Left forelimb (tissue), 1 donor: ENCODE measurements around the gene PTPRF.
"Not testable (repeated sequence)": the region's sequence is repeated elsewhere in the genome, so short reads cannot be mapped to it uniquely, and the experiment has no call there.

Source experiments
- DNase-seq: peaks from one replicate; pipeline ENCODE4 v3.0.0-alpha.2; 2018; ENCODE audit warnings: low spot score

Gene PTPRF

DNA sequence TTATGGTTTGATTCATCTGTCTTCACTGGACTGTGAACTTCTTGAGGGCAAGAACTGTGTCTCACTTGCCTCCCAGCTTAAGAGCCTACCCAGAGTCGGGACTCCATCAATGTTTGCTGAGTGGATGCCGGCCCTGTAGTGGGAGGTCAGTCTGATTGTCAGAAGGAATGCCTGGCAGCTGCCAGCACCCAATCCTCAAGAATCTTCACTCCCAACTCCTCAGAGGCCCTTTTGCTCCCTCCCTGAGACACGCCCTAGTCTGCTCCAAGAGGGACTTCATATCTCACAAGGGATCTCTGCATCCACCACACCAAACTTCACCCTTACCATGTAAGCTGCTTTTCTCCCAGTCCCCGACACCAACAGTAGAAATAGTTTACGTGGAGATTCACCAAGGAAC, 104.0 kb downstream of the PTPRF start:
- no peak for DNase-seq

DNA sequence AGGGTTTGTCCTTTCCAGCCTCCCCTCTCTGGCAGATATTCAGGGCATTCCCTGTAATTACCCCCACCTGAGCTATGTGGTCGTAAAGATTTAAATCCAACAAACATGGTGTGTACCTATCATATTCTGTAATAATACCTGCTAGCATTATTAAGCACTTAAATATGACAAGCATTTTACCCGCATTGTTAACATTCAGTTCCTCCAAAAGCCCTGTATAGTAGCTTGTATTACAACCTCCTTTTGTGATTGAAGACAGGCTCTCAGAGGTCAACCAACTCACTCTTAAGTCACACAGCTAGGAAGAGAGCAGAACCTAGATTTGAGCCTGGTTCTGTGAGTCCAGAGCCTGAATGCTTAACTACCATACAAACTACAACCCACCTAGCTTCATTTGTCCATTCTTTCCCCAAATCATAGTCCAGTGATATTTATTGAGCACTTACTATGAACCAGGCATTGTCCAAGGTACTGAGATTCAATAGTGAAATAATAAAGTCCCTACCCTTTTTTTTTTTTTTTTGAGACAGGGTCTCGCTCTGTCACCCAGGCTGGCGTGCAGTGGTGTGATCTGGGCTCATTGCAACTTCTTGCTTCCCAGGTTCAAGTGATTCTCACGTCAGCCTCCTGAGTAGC, 105.4 kb downstream of the PTPRF start:
- DNase-seq: no peak

DNA sequence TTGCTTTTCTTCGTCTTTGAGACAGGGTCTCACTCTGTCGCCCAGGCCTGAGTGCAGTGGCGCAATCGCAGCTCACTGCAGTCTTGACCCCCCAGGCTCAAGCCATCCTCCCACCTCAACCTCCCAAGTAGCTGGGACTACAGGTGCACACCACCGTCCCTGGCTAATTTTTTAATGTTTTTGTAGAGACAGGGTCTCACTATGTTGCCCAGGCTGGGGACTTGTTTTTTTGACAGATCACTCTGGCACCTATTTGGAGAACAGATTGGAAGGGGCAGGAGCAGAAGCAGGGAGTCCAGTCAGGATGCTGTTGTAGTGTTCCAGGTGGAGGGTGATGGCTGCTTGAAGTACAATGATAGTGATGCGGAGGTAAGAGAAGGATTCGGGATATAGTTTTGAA, 106.6 kb downstream of the PTPRF start:
- no peak for DNase-seq

DNA sequence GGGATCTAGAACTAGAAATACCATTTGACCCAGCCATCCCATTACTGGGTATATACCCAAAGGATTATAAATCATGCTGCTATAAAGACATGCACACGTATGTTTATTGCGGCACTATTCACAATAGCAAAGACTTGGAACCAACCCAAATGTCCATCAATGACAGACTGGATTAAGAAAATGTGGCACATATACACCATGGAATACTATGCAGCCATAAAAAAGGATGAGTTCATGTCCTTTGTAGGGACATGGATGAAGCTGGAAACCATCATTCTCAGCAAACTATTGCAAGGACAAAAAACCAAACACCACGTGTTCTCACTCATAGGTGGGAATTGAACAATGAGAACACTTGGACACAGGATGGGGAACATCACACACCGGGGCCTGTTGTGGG, 107.7 kb downstream of the PTPRF start:
- not testable (repeated sequence) for DNase-seq

DNA sequence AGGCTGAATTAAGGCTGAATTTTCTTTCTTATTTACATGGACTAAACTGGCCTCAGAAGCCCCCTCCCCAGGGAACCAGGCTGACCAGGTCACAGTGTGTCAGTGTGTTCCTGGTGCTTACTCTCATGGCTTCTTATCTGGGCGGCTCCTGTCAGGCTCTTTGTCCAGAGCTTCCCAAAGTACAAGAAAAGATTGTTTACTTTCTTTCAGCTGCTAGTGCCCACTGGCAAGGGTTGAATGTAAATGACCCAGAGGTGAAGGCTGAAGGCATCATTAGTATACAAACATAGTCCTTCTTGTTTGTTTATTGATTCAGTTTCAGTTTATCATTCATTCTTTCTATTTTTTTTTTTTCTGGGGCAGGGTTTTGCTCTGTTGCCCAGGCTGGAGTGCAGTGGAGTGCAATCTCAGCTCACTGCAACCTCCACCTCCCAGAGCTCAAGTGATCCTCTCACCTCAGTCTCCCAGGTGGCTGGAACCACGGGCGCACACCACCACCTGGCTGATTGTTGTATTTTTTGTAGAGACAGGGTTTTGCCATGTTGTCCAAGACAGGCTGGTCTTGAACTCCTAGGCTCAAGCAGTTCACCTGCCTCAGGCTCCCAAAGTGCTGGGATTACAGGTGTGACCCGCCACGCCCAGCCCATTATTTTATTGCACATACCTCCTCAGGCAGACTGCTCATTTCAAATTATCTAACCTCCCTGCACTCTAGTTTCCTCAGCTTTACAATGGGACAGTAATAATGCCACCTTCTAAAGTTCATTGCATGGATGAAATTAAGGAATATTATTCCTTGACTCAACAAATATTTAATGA, 109.5 kb downstream of the PTPRF start:
- DNase-seq: no peak

DNA sequence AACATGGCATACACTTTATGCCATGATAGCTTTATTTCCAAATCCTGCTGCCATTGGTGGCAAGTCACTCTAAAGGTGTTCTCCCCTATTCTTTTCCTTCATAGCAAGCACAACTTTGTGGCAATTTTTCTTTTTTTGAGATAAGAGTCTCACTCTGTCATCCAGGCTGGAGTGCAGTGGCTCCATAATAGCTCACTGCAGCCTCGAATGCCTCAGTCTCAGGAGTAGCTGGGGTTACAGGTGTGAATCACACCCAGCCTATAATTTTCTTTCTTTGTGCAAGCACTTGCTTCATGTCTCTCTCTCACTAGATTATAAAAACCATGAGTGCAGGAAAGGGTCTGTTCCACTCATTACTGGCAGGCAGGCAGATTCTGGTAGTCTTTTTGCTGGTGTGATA, 113.9 kb downstream of the PTPRF start:
- DNase-seq: no peak

DNA sequence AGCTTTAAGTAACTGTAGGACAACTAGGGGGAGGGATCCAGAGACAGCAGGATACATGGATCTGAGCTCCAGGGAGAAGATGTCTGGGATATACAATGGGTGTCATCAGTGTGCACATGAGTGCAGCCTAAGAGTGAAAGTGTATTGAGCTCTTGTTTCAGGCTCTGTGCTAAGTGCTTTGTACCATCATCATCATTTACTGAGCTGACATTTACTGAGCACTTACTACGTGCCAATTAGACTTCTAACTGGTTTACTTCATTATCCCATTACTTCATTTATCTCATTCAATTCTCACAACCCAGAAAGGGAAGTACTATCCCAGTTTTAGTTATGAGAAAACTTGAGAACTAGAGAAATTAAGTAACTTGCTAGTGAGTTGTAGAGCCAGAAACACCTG, 114.8 kb downstream of the PTPRF start:
- DNase-seq: no peak

DNA sequence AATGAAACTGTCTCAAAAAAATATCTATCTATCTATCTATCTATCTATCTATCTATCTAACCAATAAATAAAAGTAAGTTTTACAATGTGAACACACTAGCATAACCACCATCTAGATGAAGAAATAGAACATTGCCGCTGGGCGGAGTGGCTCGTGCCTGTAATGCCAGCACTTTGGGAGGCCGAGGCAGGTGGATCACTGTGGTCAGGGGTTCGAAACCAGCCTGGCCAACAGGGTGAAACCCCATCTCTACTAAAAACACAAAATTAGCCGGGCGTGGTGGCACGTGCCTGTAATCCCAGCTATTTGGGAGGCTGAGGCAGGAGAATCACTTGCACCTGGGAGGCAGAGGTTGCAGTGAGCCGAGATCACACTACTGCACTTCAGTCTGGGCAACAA, 116.6 kb downstream of the PTPRF start:
- not testable (repeated sequence) for DNase-seq

DNA sequence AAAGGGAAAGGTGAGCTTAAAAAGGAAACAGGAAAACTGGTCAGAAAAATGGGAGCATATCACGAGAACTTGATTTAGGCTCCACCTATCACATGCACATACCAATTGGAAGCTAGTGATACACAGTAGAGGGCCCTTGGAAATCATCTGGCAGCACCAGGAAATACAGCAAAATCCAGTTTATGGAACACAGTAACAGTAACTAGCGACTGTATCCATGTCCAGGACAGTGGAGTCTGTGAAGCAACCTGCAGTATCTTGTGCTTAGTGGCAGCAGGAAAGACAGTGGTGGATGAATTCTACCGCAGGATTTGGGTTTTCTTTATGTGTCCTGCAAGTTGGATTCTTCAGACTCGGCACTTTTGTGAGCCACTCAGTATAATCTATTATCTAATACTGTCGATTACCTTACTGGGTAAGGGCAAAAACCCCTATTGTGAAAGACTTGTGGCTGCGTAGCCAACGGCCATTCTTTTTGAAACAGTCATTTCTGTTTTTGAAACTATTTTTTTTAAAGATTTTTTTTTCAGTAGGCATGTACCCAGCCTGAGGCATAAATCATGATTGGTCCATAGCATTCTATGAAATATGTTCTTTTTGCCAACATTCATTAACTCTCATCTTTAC, 117.7 kb downstream of the PTPRF start:
- DNase-seq: no peak

DNA sequence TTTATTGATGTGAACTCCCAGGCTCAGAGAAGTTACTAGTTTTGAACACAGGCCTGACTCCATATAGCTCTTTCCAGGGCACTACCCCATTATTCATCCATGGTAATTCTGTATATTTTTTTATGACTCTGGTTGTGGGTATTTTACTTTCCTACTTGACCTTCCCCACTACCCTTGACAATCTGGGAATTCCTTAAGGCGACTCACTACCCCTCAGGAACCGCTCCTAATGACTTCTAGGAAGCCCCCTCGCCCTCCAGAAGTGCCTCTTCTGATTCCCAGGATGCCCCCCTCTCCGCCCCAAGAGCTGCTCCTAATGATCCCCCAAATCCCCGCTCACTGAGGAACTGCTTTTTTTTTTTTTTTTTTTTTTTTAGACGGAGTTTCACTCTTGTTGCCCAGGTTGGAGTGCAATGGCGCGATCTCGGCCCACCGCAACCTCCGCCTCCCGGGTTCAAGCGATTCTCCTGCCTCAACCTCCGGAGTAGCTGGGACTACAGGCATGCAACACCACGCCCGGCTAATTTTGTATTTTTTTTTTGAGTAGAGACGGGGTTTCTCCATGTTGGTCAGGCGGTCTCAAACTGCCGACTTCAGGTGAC, 118.3 kb downstream of the PTPRF start:
- no peak for DNase-seq

DNA sequence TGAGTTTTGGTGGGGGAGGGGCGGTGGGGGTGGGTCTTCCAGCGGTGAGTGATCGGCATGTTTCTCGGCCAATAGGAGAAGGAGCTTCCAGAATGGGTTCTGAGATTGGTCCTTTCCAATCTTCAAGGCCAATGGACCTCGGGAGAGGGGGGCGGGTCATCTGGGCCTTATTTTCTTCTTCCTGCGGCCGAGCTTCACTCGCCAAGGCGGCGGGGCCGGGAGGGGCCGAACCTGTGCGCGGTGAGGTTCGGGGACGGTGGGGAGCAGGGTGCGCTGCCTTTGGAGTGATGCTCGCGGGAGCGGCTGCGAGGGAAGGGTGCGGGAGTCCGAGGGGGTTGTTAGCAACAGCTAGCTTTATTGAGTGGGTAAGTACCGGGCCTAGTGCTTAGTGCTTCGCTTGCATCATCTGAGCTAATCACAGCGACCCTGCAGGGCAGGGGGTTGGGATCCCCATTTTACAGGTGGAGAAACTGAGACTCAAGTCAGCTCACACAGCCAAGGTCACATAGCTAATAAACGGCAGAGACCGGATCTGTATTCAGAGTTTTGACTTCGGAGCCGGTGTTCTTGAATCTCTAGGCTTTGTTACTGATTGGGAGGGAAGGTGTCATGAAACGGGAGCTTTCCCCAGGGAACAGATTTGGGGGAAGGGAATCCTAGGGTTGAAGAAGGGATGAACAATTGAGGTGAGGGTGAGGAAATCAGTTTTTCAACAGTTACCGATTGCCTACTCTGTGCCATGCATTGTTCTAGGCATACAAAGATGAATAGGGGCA, 119.8 kb downstream of the PTPRF start:
- DNase-seq: peak; percentile 94

DNA sequence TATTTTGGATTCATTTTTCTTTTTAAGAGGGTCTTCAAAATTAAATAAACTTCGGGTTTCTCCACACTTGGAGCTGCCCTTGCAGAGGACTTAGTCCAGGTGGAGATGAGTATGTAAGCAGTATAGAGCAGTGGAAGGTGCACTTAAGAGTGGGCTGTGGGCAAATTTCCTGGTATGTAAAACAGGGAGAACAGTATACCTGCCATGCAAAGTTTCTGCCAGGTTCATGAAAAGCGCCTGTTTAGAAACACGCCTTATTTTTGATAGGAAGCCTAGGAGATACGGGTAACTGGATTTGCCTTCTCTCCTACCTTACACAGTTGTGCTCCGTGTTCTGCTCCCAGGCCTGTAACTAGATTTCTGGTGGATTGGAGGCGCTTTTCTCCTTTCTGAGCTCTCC, 120.5 kb downstream of the PTPRF start:
- no peak for DNase-seq

DNA sequence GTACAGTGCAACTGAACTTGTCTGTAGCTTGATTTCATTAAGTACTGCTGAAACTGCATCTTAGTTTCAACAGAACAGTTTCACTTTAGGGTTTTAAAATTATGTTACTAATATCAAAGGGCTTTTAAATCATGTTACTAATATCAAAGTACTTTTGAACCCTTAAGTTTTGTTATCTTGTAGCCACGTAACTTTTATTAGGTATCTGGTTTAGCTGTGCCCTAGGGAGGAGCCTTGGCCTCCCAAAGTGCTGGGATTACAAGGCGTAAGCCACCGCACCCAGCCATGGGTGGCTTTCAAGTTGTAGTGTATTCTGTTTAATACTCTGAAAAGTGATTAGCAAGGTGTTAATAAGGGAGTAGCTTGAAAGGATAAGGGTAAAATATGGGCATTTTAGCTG, 121.2 kb downstream of the PTPRF start:
- DNase-seq: no peak

DNA sequence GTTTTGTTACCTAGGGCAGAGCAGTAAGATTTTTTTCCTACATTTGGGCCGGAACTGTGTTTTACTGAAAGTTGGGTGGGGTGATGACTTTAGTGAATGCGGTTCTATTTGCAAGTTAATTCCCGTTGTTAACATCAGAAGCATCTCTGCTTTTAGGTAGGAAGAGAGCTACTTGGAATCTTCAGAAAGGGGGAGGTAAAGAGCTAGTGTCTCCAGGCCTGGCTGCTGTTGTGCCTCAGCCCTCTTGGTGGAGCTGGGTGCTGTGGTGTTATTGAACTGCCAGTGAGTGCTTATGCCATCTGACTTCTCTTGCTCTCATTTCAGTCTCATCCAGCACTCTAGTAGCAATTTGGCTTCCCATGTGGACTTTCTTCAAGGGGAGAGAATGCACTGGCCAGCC, 122.7 kb downstream of the PTPRF start:
- DNase-seq: no peak

DNA sequence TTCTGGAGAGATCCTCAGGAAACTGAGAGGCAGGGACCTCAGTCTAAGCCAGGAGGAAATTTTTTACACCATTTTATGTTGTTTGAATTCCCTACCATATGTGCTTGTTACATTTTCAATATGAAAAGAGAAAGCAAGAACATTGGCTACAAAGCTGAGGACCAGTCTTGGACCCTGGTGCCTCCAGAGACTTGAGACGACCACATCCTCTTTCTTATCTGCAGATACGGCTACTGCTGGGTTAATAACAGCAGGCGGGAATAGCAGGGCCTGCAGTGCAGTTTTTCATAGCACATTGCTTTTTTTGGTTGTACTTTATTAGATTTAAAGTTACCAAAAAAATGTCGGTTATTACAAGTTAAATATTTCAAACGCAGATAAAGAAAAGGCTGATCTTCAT, 123.2 kb downstream of the PTPRF start:
- no peak for DNase-seq

DNA sequence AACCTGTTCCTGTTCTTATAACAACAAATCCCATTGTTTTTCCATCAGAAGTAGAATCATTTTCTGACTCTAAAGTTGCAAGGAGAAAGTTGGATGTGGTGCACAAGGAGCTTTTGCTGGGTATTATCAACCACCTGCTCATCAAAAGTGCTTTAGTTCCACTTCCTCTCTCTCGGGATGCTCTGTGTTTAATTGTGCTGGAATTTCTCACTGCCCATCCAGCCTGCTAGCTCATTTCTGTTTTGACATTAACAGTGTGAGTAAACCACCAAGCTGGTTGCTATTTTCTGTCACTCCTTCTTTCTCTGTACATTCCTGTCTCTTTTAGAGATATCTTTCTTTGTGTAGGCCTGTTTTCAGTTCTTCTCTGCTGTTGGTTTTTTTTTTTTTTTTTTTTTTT, 125.3 kb downstream of the PTPRF start:
- no peak for DNase-seq

DNA sequence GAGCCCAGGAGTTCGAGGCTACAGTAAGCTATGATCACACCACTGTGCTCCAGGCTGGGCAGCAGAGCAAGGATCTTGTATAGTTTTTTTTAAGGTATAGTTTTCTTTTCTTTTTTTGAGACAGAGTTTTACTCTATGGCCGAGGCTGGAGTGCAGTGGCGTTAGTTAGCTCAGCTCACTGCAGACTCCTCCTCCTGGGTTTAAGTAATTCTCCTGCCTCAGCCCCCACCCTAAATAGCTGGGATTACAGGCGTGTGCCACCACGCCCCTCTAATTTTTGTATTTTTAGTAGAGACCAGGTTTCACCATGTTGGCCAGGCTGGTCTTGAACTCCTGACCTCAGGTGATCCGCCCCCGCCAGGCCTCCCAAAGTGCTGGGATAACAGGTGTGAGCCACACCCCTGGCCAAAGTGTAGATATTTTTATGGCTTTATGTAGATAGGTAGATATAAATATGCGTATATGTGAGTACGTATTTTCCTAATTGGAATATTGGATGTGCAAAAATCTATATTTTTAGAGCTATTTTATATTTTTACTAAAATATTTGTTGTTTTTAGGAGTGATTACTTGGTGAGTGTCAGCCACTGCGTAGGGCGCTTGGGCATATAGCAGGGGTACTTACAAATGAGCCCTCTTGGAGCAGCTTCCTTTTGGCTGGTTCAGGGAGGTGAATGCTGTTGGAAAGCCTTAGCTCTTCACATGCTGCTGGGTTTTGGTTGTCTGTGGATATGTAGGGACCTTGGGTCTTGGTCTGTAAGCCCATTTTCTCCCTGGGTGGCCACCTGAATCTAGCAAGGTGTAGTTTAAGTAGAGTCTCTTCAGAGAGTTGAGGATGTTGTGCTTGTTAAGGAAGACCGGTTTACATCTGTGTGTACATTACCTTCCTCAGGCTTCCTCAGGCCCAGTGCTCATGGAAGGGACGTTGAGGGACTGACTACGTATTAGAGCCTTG, 128.8 kb downstream of the PTPRF start:
- no peak for DNase-seq

DNA sequence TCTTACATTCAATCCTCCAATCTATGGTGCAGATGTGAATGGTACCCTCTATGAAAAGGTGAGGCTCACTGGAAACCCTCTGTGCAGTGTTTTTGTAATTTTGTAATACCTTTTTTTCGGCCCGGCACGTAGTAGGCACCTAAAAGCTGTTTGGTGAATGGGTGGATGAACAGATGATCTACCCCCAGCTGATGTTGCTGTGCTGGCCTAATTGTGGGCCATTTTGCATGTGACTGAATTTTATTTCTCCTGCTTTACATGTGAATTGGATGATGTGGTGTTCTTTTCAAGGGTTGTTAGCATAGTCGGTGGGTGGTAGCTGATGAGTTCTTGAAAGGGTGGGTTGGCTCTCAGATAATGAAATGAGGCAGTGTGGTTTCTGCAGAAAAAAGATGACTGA, 129.7 kb downstream of the PTPRF start:
- DNase-seq: no peak

DNA sequence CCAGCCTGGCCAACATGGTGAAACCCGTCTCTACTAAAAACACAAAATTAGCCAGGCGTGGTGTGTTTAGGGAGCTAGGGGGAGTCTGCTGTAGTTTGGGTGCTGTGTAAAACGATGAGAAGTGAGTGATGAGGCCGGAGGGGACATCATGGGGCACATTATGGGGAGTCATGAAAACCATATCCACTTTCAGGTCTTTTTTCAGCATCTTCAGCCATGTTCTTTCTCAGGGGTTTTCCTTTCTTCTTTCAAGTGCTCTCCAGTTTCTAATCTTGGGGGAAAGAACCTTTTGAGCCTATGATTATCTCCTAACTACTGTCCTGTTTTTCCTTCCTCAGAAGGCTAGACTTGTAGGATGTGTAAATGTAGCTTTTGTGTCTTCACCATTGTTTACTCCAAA, 133.7 kb downstream of the PTPRF start:
- no peak for DNase-seq

DNA sequence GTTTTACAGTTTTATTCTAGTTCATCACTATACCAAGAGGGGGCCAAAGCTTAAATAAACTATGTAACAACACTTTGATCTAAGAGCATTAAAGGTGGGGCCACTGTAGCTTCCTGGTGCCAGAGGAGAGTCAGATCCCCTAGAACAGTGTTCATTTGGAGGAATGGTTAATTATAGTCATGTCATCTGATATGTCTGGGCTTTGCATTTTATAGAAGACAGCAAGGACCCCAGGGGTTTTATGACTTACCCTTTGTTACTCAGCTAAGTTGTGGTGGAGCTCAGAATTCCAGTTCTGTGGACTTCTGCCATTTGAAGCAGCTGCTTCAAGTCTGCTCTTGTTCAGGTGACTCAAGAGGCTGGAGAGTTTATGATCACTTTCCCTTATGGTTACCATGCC, 135.9 kb downstream of the PTPRF start:
- DNase-seq: no peak

DNA sequence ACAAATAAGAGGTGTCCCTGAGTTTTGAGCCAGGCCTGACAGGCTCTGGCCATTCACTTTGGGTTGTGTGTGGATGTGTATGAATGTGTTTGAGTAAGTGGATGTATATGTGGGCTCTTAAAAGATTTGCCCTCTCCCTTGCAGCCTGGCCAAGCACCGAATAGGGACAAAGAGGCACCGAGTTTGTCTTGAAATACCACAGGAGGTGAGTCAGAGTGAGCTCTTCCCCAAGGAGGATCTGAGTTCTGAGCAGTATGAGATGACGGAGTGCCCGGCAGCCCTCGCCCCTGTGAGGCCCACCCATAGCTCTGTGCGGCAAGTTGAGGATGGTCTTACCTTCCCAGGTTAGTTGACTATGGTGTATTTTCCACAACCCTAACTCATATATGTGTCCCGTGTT, 138.3 kb downstream of the PTPRF start:
- no peak for DNase-seq
